Body of pancreas (tissue), 4 donors: ENCODE data around the gene KRT80. TPM values are rescaled to one million over a fixed set of nuclear protein-coding genes. Genes with fewer than 3 reads are reported as not detected.

Experiments used
- ATAC-seq: fragments of 150-250 bp; one replicate; pipeline ENCODE4 v1.9.1; 2016
- DNase-seq, 4 donors: peaks; one replicate each; pipeline ENCODE4 v3.0.0-alpha.2; 2019
- H3K27ac ChIP-seq, 4 donors: fragments of 200-600 bp; sonication (generic); 1 replicate in 3 of 4; 2 replicates in 1 of 4; pipeline versions ENCODE4 v1.5.1 to v1.6.1; 2016 to 2019; ENCODE audit warnings: mild to moderate bottlenecking in 1 of 4, mixed read lengths in 1 of 4, moderate library complexity in 1 of 4
- H3K27me3 ChIP-seq, 2 donors: fragments of 200-600 bp; sonication (generic); one replicate each; pipeline ENCODE4 v1.6.0; 2016; ENCODE audit warnings: mild to moderate bottlenecking in 1 of 2
- H3K36me3 ChIP-seq, 2 donors: fragments of 200-600 bp; sonication (generic); replicated peaks in 1 of 2; 2 replicates each; pipeline ENCODE4 v1.5.1; 2016; ENCODE audit warnings: low read depth in 2 of 2; ENCODE audit not compliant: insufficient read depth in 1 of 2
- H3K4me1 ChIP-seq: fragments of 200-600 bp; sonication (generic); one replicate; pipeline ENCODE4 v1.6.0; 2016
- H3K4me3 ChIP-seq, 2 donors: fragments of 200-600 bp; sonication (generic); 1 replicate in 1 of 2; 2 replicates in 1 of 2; pipeline ENCODE4 v1.5.1; 2016 to 2019
- H3K9me3 ChIP-seq, 3 donors: fragments of 200-600 bp; sonication (generic); 1 replicate in 2 of 3; 2 replicates in 1 of 3; pipeline ENCODE4 v1.5.1; 2016
- POLR2A ChIP-seq, 3 donors: fragments of 450-650 bp; IDR thresholded peaks; one replicate each; pipeline ENCODE4 v1.6.1; 2016; ENCODE audit warnings: antibody characterized with exemption in 3 of 3, mild to moderate bottlenecking in 2 of 3
- WGBS, 2 donors: methylation state at CpG; one replicate each; pipeline ENCODE4 v1.1.5; 2017; 5-methylcytosine and 5-hydroxymethylcytosine counted together
- intact Hi-C: fragments of 100-400 bp; cut with DNase I; formaldehyde crosslinking; loops from one replicate; pipeline ENCODE4 v1.15.1; 2023
- total RNA-seq, 2 donors: library from RNA; depleted of rRNA; stranded (reverse); fragments of >200 nt; gene quantifications; one replicate each; pipeline ENCODE4 v1.1.0, GENCODE V29; 2016
- TF ChIP-seq, protein P1 (sequence below), 7 experiments: fragments of 450-650 bp in 4 of 7; fragments of 200-600 bp in 3 of 7; sonication (generic) in 3 of 7; IDR thresholded peaks; one replicate each; pipeline ENCODE4 v1.5.1; 2016 to 2019; ENCODE audit warnings: antibody characterized with exemption in 7 of 7

KRT80 gene
- total RNA-seq, 2 donors from 2014 or later: 10.2 to 11.9 TPM

DNA sequence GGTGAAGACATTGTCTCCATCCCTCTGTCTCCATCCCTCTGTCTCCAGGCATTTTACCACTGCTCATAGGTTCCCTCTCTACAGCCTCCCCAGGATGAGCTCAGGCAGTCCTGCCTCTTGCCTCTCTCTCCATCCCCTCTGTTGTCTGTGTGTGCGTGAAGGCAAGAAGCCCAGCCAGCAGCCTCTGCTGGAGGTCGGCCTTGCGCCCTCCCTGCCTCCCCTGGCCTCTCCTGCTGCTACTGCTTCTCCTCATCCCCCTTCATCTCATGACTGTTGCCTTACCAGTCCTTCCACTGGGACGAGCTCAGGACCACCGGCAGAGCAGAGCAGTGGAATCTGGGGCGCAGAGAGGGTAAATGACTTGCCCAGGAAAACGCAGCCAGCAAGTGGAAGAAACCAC lies 3.2 kb downstream of the KRT80 start:
- DNase-seq (no peak), ATAC-seq (no peak)
- Histone ChIP-seq H3K36me3 (no peaks in the 10 kb centered on the region), H3K27me3 (no peaks in the 10 kb centered on the region), H3K9me3 (no peaks in the 10 kb centered on the region), H3K4me3 (no peak overlapping the region), H3K27ac (no peak overlapping the region), H3K4me1 (peaks cover 36% of the 10 kb centered on the region)
- intact Hi-C loops: no loop called here
- no peak for TF ChIP-seq POLR2A (IDR thresholded peaks at IDR 0.05)
- TF ChIP-seq, protein P1, sequence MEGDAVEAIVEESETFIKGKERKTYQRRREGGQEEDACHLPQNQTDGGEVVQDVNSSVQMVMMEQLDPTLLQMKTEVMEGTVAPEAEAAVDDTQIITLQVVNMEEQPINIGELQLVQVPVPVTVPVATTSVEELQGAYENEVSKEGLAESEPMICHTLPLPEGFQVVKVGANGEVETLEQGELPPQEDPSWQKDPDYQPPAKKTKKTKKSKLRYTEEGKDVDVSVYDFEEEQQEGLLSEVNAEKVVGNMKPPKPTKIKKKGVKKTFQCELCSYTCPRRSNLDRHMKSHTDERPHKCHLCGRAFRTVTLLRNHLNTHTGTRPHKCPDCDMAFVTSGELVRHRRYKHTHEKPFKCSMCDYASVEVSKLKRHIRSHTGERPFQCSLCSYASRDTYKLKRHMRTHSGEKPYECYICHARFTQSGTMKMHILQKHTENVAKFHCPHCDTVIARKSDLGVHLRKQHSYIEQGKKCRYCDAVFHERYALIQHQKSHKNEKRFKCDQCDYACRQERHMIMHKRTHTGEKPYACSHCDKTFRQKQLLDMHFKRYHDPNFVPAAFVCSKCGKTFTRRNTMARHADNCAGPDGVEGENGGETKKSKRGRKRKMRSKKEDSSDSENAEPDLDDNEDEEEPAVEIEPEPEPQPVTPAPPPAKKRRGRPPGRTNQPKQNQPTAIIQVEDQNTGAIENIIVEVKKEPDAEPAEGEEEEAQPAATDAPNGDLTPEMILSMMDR (IDR thresholded peaks at IDR 0.05): no peak
- WGBS, 2 donors: 86 to 95% methylated on average over 7 of the region's 7 CpGs

DNA sequence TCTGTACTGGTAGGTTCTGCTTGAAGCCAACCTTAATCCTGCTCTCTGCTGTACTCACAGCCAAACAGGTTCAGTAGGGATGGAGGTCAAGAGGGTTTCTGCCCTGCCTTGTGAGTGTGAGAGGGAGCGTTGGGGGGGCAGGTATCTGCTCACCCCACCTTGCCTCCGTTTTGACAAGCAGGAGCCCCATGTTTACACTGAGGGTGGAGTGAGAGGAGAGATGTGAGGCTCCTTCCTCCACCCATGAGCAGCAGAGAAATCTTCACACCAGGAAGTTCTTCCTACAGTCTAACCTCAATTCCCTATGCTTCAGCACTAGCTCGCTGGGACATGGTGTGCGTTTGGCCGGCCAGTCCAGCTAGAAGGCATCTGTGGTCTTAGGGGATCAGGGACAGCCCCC lies 4.2 kb downstream of the KRT80 start:
- Histone ChIP-seq H3K36me3 (no peaks in the 10 kb centered on the region), H3K27ac (no peak overlapping the region), H3K4me1 (peaks cover 33% of the 10 kb centered on the region), H3K27me3 (no peaks in the 10 kb centered on the region), H3K4me3 (no peak overlapping the region), H3K9me3 (no peaks in the 10 kb centered on the region)
- 93 to 94% methylated on average over 5 of the region's 5 CpGs for WGBS, 2 donors
- TF ChIP-seq, protein P1 (IDR thresholded peaks at IDR 0.05): no peak
- TF ChIP-seq POLR2A (IDR thresholded peaks at IDR 0.05): no peak
- no peak for ATAC-seq
- DNase-seq: no peak
- intact Hi-C loops: no loop called here

DNA sequence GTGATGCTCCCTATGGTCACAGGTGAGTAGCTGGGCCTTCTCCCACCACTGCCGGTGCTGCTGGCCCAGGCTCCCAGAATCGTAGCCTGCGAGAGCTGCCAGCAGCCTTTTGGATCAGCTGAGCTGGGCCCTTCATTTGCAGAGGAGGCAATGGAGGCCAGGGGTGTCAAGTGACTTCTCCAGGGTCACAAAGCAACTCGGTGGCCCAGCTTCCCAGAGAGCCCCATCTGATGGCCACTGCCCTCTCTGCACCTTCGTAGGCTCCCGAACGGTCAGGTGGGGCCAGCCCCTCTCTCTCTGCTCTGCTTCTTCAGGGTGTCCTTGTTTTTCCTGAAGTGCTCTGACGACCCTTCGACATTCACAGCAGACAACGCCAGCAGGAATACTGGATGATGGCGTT lies 4.6 kb downstream of the KRT80 start:
- Histone ChIP-seq H3K9me3 (no peaks in the 10 kb centered on the region), H3K36me3 (no peaks in the 10 kb centered on the region), H3K4me3 (no peak overlapping the region), H3K27me3 (no peaks in the 10 kb centered on the region), H3K27ac (peak overlapping the region in 1 of 4 donors; percentile 48), H3K4me1 (peaks cover 29% of the 10 kb centered on the region)
- 85% methylated on average over 7 to 11 of the region's 11 CpGs for WGBS, 2 donors
- intact Hi-C loops: no loop called here
- ATAC-seq (no peak), DNase-seq (no peak)
- TF ChIP-seq, protein P1 (IDR thresholded peaks at IDR 0.05): no peak
- TF ChIP-seq POLR2A (IDR thresholded peaks at IDR 0.05): no peak

DNA sequence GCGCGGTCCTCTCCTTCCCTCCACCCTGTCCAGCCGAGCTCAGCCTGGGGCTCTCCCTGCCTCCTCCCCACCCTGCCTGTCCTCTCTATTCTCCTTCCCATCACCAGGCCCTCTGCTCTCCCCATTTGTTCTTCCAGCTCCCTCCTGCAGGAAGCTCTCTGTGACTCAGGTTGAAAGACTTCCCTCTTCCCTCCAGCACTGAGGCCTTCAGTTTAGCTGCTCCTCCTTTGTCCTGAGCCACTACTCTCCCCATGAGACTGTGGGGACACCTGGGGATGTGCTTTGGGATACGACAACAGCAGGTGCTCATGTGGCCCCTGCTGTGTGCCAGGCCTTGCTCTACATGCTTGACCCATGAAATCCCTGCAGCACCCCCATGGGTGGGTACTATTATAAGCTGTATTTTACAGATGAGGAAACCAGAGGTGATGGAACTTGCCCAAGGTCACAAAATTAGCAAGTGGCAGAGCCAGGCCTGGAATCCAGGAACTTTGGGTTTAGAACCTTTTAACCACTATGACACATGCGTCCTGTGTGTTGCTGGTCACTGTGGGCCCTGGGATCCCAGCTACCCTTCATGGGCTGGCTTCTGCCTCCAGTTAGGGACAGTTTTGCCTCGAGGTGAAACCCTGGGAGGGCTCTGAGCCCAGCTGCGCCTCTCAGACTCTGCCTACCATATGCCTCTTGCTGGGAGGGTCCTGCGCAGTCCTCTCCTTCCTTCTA lies 5.5 kb downstream of the KRT80 start:
- DNase-seq: no peak
- no peaks in the 10 kb centered on the region for H3K36me3 ChIP-seq
- TF ChIP-seq, protein P1 (IDR thresholded peaks at IDR 0.05): no peak
- TF ChIP-seq POLR2A (IDR thresholded peaks at IDR 0.05): no peak
- no peaks in the 10 kb centered on the region for H3K27me3 ChIP-seq
- no peak overlapping the region for H3K4me3 ChIP-seq
- 83 to 94% methylated on average over 8 of the region's 8 CpGs for WGBS, 2 donors
- intact Hi-C loops: no loop called here
- H3K27ac ChIP-seq: peak overlapping the region in 1 of 4 donors; percentile 48
- ATAC-seq: no peak
- peaks cover 20% of the 10 kb centered on the region for H3K4me1 ChIP-seq
- H3K9me3 ChIP-seq: no peaks in the 10 kb centered on the region

DNA sequence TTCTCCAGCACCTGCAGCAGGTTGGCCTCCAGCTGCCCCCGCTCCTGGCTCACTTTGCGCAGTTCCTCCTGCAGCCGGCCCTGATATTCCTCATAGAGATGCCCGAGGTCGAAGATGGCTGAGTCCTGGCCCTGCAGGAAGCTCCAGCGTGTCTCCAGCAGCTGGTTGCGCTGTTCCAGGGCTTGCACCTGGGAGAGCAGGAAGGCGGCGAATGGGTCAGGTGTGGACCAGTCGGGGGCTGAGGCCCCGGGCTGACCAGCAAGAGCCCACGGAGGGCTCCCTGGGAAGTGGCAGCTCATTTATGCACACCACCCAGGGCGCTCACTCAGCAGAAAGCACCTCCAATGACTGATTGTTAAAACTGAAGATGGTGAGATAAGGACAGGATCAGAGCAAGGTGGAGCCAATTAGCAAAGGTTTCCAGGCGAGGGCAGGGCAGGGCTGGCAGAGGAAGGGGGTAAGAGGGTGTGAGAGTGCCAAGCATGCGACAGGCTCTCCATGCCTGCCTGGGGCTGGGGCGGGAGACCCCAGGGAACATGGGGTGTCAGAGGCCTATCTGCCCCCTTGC lies 6.3 kb downstream of the KRT80 start:
- H3K9me3 ChIP-seq: no peaks in the 10 kb centered on the region
- intact Hi-C loops: no loop called here
- H3K4me1 ChIP-seq: peaks cover 20% of the 10 kb centered on the region
- H3K27ac ChIP-seq: no peak overlapping the region
- no peaks in the 10 kb centered on the region for H3K27me3 ChIP-seq
- no peaks in the 10 kb centered on the region for H3K36me3 ChIP-seq
- ATAC-seq (no peak), DNase-seq (no peak)
- 87 to 88% methylated on average over 16 of the region's 16 CpGs for WGBS, 2 donors
- no peak overlapping the region for H3K4me3 ChIP-seq
- no peak for TF ChIP-seq POLR2A (IDR thresholded peaks at IDR 0.05)
- TF ChIP-seq, protein P1 (IDR thresholded peaks at IDR 0.05): no peak
